Stimulated activated naive CD8-positive, alpha-beta T cell treated with anti-CD3 and anti-CD28 coated beads, Interleukin-15, amount 100 ng/mL, for 72 hours (primary cell): ENCODE data around the gene ARHGAP23.
"Not testable (repeated sequence)": the region's sequence is repeated elsewhere in the genome, so short reads cannot be mapped to it uniquely, and the experiment has no call there.

Experiments
- ATAC-seq: fragments of 150-1000 bp; cut with Tn5 transposase; 2 replicates; pipeline ENCODE4 v1.10.0; 2021; ENCODE audit warnings: mild to moderate bottlenecking, moderate library complexity
- DNase-seq, 2 donors: peaks; one replicate each; pipeline ENCODE4 v3.0.0; 2021 to 2022
- H3K27ac Mint-ChIP-seq, 2 donors: one replicate each; pipeline ENCODE4 v1.8.0; 2022; ENCODE audit warnings: mild to moderate bottlenecking in 2 of 2, mixed read lengths in 2 of 2, moderate library complexity in 2 of 2
- H3K27me3 Mint-ChIP-seq: one replicate; pipeline ENCODE4 v1.8.0; 2022; ENCODE audit warnings: mixed read lengths
- H3K4me1 Mint-ChIP-seq: one replicate; pipeline ENCODE4 v1.8.0; 2022; ENCODE audit warnings: mild to moderate bottlenecking, mixed read lengths
- H3K4me3 Mint-ChIP-seq, 2 donors: one replicate each; pipeline ENCODE4 v1.8.0; 2022; ENCODE audit warnings: mild to moderate bottlenecking in 2 of 2, mixed read lengths in 2 of 2, moderate library complexity in 1 of 2
- H3K9me3 Mint-ChIP-seq, 2 donors: one replicate each; pipeline ENCODE4 v1.8.0; 2022; ENCODE audit warnings: mixed read lengths in 2 of 2

ARHGAP23 gene

DNA sequence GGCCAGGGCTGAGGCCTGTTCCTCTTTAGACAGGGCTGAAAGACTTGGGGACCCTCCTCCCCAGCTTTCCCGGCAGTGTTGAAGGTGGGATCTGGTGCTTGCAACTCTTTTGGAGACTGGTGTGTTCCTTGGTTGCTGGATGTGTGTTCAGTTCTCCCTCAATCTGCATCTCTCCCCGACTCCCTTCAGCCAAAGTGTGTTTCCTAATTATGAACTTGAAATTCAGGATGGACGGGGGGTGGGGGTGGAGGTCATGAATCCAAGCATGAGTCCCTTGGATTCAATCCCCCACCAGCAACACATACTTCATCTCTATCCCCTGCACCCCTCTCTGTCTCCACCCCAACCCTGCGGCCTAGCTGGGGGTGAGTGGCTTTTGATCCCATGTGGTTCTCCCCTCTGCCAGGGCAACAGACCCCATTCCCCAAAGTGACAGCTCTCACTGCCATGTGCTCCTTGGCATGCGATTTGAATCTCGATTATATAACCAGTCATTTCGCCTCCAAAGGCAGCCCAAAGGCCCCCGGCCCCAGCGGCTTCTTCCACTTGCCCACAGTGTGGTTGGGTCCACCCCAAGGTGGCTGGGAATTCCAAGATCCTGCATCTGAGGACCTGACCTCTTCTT, 1.3 kb downstream of the ARHGAP23 start:
- H3K4me3 Mint-ChIP-seq, result peak overlapping the region; percentile 49 to 59
- peaks cover 30% of the 10 kb centered on the region for H3K4me1 Mint-ChIP-seq
- no peak for ATAC-seq
- DNase-seq, result no peak
- peak overlapping the region in 1 of 2 donors; percentile 22 for H3K27ac Mint-ChIP-seq
- H3K27me3 Mint-ChIP-seq, result peaks cover 52% of the 10 kb centered on the region
- H3K9me3 Mint-ChIP-seq, result no peaks in the 10 kb centered on the region

DNA sequence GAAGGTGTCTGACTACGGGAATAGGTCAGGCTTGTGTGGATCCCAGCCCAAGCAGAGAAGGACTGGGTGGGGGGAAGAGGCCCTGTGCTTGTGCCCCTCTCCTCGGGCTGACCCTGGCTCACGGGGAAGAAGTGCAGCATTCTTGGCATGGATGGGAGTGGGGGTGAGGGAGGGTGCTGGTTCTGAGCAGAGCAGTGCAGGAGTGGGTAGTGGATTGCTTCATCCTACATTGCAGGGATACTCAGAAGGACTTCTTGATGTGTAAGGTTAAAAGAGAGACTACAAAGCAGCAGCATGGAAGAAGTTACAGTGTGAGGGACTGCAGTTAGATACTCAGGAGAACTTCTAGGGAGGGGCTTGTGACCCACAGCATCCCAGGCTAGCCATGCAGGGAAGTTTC, 2.1 kb downstream of the ARHGAP23 start:
- Mint-ChIP-seq H3K9me3 (no peaks in the 10 kb centered on the region), H3K4me3 (no peak overlapping the region), H3K27ac (no peak overlapping the region), H3K27me3 (peaks cover 45% of the 10 kb centered on the region), H3K4me1 (peaks cover 24% of the 10 kb centered on the region)
- ATAC-seq, result no peak
- DNase-seq, result no peak

DNA sequence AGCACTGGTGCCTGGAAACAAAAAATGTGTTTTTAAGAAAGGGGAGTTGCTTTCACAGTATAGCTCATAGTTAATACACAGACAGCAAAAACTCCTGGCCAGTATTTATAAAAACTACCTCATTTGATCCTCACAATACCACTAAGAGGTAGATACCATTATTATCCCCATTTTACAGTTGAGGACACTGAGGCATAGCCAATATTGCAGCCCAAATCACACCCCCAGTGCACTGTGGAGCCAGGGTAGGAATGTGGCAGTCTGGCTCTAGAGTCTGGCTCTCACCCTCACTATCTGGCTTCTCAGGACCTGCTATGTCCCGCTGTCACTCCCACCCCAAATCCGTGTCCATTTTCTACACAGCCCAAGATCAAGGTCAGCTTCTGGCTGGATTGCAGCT, 2.6 kb downstream of the ARHGAP23 start:
- no peak overlapping the region for H3K4me3 Mint-ChIP-seq
- H3K4me1 Mint-ChIP-seq, result peaks cover 20% of the 10 kb centered on the region
- ATAC-seq (no peak), DNase-seq (no peak)
- no peak overlapping the region for H3K27ac Mint-ChIP-seq
- peaks cover 40% of the 10 kb centered on the region for H3K27me3 Mint-ChIP-seq
- H3K9me3 Mint-ChIP-seq, result no peaks in the 10 kb centered on the region

DNA sequence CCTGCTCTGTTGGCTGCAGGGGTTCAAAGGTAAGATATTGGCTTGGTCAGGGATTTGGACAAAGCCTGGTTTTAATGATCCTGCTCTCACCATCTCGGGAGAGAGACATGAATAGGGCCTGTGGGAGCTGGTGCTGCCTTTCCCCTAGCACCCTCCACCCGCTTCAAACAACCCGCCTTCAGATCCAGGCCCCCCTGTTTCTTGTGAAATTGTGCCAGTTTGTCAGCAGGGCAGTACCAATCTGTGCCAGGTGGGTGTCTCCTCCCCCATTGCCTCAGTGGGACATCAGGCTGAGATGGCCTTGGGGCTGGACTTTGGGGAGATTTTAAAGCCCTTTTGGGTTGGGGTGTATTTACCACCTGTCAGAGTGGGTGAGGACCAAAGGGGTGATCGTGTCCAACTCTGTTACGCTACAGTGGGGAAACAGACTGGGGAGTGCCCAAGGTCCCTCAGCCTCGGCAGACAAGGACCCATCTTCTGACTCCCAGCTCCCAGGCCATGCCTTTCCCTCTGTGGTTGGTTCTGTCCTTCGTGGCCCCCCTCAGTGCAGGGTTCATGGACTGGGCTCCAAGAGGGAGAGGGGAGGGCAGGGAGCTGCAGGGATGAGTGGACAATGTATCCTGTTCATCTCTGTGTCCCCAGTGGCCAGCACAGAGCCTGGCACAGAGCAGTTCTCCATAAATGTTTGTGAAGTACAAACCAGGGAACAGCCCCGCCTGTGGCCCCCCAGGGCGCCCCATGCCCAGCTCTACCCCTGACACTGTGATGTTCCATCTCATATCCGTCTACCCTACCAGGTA, 3.3 kb downstream of the ARHGAP23 start:
- ATAC-seq (no peak), DNase-seq (no peak)
- Mint-ChIP-seq H3K9me3 (no peaks in the 10 kb centered on the region), H3K4me1 (peaks cover 20% of the 10 kb centered on the region), H3K27ac (no peak overlapping the region), H3K27me3 (peaks cover 37% of the 10 kb centered on the region), H3K4me3 (no peak overlapping the region)

DNA sequence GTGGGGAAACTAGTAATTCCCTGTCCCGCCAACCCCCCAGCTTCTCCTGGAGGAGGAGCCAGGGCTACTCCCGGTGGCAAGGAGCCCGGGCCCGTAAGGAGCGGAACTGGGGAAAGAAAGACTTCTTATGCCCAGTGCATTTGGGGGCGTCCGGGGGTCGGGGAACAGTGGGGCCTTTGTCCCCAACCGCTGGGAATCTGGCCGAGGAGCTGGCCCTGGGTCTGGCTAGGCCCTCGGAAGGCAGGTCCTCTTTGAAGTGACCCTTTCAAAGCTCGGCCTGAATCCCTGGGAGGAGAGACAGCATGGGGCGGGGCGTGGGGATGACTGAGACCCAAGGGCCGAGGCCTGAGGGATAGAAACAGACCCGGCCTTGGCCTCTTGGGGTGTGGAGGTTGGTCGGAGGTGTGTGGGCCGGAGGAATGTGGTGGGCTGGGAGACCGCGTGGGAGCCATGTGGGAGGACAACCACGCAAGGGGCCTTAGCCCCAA, 6.0 kb downstream of the ARHGAP23 start:
- ATAC-seq, result no peak
- DNase-seq, result no peak
- no peaks in the 10 kb centered on the region for H3K9me3 Mint-ChIP-seq
- peaks cover 21% of the 10 kb centered on the region for H3K27me3 Mint-ChIP-seq
- no peak overlapping the region for H3K4me3 Mint-ChIP-seq
- no peak overlapping the region for H3K27ac Mint-ChIP-seq
- H3K4me1 Mint-ChIP-seq, result peaks cover 7% of the 10 kb centered on the region

DNA sequence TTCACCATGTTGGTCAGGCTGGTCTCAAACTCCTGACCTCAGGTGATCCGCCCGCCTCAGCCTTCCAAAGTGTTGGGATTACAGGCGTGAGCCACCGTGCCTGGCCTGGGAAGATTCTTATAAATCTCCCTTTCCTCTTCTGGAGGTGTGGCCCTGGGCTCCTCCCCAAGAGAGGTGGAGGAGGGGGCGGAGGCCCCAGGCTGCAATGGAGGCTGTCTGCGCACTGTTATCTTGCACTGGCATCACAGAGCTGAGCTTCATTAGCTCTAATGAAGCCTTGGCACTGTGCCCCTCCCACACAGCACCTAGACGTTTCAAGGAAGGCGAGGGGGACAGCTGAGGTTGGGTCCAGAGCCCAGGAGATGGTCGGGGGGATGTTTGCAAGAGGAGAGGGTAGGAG, 7.5 kb downstream of the ARHGAP23 start:
- peaks cover 6% of the 10 kb centered on the region for H3K27me3 Mint-ChIP-seq
- DNase-seq, result no peak
- no peak overlapping the region for H3K4me3 Mint-ChIP-seq
- no peaks in the 10 kb centered on the region for H3K9me3 Mint-ChIP-seq
- no peak for ATAC-seq
- no peaks in the 10 kb centered on the region for H3K4me1 Mint-ChIP-seq
- no peak overlapping the region for H3K27ac Mint-ChIP-seq

DNA sequence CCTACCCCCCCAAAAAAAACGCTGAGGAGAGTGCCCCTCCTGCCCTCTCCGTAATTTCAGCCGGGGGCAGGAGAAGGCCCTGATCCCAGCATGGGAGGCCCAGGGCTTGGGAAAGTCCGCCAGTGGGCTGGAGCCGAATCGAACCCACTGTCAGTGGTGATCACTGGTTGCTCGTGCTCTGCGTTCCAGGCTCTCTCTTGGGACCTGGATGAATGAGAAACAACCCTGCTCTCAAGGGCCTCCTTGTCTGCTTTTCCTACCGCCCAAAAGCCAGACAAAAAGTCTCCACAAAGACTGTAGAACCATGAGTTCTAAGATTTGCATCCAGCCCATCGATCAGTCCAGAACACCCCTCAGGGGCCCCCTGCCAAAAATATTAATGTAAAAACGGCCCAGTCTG, 8.1 kb downstream of the ARHGAP23 start:
- DNase-seq, result no peak
- no peaks in the 10 kb centered on the region for H3K9me3 Mint-ChIP-seq
- H3K27ac Mint-ChIP-seq, result no peak overlapping the region
- no peak for ATAC-seq
- peaks cover under 1% of the 10 kb centered on the region for H3K27me3 Mint-ChIP-seq
- H3K4me1 Mint-ChIP-seq, result no peaks in the 10 kb centered on the region
- no peak overlapping the region for H3K4me3 Mint-ChIP-seq

DNA sequence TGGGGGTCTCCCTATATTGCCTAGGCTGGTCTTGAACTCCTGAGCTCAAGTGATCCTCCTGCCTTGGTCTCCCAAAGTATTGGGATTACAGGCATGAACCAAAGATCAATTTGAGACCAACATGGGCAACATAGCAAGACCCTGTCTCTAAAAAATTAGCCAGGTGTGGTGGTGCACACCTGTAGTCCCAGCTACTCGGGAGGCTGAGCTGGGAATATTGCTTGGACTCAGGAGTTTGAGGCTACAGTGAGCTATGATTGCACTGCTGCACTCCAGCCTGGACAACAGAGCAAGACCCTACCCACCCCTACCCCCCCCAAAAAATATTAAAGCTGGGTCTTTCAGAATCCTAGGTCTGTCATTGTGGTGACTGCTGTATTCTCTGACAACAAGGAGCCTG, 9.0 kb downstream of the ARHGAP23 start:
- H3K27ac Mint-ChIP-seq, H3K4me1 Mint-ChIP-seq, H3K4me3 Mint-ChIP-seq, ATAC-seq, H3K9me3 Mint-ChIP-seq, H3K27me3 Mint-ChIP-seq, DNase-seq: not testable (repeated sequence)

DNA sequence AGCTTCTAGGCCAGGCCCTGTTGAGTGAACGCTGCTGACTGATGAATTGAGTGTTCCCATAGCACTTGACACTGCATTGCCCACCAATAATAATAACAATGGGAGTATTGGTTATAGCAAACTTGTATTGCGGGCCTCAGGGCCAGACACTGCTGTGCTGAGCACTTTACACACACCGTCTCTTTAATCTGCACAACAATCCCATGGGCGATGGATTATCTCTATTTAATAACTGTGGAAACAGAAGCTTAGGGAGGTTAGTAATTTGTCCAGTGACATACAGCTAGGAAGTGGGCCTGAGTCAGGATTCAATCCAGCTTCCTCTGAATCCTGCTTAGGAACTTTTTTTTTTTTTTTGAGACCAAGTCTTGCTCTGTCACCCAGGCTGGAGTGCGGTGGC, 11.2 kb downstream of the ARHGAP23 start:
- Mint-ChIP-seq H3K4me1 (peaks cover 13% of the 10 kb centered on the region), H3K4me3 (no peak overlapping the region)

DNA sequence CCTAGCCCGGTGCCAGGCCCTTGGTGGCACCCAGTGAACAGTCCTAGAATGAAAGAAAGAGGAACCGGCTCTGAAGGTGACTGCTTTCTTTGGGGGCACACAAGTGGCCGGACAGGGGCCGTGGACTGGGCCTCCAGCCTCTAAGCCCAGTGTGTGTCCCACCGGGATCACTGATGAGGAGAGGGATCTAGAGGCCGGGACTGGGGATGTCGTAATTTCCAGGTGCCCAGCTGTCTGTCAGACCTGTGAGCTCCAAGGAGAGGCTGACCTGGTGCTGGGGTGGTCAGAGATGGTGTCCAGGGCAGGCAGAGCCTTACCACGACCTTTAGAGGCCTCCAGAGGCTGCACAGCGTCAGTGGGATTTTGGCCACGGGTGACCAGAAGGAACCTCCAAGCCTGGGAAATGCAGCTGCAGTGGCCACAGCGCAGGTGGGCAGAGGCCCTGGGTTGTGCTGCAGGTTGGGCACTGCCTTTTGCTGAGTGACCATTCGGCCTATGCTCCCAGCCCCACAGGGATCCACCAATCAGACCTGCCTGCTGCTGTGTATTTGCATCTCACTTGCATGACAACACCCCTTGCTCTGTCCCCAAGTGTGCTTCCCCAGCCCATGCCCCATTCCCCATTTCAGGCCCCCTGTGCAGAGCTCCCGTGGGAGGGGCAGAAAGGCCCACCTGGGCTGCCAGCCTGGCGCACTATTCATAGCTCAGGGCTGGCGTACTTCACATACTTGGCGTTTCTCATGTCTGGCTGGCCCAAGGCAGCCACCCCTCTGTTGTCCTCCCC, 12.5 kb downstream of the ARHGAP23 start:
- H3K27ac Mint-ChIP-seq, result no peak overlapping the region
- peaks cover 13% of the 10 kb centered on the region for H3K4me1 Mint-ChIP-seq
- H3K4me3 Mint-ChIP-seq, result no peak overlapping the region
- ATAC-seq (no peak), DNase-seq (no peak)
- peaks cover 8% of the 10 kb centered on the region for H3K27me3 Mint-ChIP-seq
- H3K9me3 Mint-ChIP-seq, result no peaks in the 10 kb centered on the region

More for the DNA sequence above, 11.2 kb downstream of the ARHGAP23 start:
- Mint-ChIP-seq H3K9me3 (no peaks in the 10 kb centered on the region), H3K27me3 (peaks cover 8% of the 10 kb centered on the region), H3K27ac (peak overlapping the region in 1 of 2 donors; percentile 1)
- DNase-seq (no peak), ATAC-seq (no peak)

DNA sequence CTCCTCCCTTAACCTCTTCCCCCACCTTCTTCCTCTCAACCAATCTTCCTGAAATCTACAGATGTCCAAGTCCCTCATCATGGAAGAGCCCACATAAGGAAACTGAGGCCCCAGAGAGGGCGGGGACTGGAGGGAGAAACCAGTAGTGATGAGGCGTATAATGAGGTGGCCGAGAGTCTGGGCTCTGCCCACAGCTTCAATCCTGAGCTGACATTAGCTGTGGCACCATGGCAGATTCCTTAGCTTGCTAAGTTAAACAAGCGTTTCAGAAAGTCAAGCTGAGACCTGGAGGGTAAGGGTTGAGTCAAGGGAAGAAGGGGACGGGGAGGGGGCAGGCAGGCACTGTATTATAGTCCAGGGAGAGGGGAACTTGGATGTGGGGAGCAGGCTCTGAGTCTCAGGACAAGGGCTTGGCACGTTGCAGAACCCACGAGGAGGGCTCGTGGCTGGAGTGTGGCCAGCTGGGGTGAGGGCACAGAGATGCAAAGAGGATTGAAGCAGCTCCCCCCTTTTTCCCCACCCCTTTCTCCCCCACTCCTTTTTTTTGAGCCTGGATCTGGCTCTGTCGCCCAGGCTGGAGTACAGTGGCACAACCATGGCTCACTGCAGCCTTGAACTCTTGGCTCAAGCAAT, 13.3 kb downstream of the ARHGAP23 start:
- H3K4me1 Mint-ChIP-seq, result peaks cover 13% of the 10 kb centered on the region
- H3K9me3 Mint-ChIP-seq, result no peaks in the 10 kb centered on the region
- H3K27ac Mint-ChIP-seq, result no peak overlapping the region
- DNase-seq (no peak), ATAC-seq (no peak)
- peaks cover 8% of the 10 kb centered on the region for H3K27me3 Mint-ChIP-seq
- no peak overlapping the region for H3K4me3 Mint-ChIP-seq

DNA sequence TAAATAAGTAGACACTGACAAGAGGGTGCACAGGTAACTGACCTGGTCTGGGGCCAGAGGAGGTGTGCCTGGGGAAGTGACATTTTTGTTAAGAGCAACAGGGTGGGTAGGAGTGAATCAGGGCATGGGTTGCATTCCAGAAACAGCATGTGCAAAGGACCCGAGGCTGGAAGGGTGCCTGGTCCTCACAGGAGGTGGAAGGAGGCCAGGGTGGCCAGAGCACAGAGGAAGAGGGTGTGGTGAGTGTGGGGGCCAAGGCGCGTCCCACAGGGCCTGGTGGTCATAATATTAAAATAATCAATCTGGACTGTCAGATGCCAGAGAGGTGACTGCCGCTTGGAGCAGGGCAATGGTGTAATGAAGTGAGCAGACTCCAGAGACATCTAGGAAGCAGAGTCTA, 14.3 kb downstream of the ARHGAP23 start:
- Mint-ChIP-seq H3K4me3 (no peak overlapping the region), H3K27me3 (peaks cover 8% of the 10 kb centered on the region), H3K27ac (no peak overlapping the region), H3K4me1 (peaks cover 13% of the 10 kb centered on the region), H3K9me3 (no peaks in the 10 kb centered on the region)
- no peak for ATAC-seq
- no peak for DNase-seq

DNA sequence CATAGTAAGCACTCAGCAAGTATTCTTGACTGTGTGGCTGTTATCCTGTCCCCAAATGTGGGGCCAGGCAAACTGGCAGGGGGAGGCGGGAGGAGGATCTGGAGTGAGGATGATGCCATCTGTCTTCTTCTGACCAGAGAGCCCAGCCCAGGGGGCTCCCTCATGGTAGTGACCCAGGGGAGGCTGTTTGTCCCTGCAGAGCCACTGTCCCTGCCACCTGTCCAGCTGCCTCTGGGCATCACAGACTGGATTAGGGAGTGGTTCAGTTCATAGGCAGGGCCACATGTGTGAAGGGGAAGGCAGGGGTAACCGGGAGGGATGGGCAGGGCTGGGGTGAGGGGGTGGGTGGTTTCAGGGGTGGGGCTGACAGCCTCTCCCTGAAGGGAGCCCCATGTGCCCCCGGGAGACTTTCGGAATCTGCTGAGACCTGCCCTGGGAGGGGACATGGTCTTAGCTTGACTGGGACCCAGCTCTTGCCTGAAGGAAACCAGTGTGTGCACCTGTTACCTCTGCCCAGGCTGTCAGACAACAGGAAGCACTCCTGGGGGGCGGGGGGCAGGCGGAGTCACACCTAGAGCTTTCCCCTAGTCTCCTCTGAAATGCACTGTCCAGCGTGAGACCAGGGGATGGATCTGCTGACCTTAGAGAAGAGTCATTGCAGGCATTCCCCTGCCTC, 15.2 kb downstream of the ARHGAP23 start:
- peaks cover 13% of the 10 kb centered on the region for H3K4me1 Mint-ChIP-seq
- no peak overlapping the region for H3K27ac Mint-ChIP-seq
- H3K9me3 Mint-ChIP-seq, result no peaks in the 10 kb centered on the region
- no peak for DNase-seq
- peak; percentile 27 for ATAC-seq
- H3K27me3 Mint-ChIP-seq, result peaks cover 8% of the 10 kb centered on the region
- H3K4me3 Mint-ChIP-seq, result no peak overlapping the region

DNA sequence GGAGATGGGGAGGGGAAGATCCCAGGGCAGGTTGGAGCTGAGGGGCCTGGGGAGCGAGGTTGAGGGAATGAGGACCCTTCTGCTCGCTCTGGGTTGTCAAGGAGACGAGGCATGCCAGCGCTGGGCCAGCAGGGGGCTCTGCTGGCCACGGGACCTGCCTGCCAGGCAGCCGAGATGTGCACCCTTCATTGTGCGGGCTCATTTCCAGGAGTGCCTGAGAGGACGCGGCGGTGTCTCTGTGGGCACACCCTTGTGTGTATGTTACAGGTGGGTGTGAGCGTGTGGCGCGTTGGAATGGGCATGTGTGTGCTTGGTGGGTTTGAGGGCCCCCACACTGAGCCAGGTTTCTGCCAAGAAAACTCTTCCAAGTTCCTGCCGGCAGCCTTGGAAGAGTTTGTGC, 15.9 kb downstream of the ARHGAP23 start:
- Mint-ChIP-seq H3K27ac (no peak overlapping the region), H3K9me3 (no peaks in the 10 kb centered on the region), H3K4me3 (peak overlapping the region in 1 of 2 donors; percentile 20), H3K27me3 (peaks cover 8% of the 10 kb centered on the region), H3K4me1 (peaks cover 13% of the 10 kb centered on the region)
- DNase-seq (peak; percentile 51 to 61), ATAC-seq (peak; percentile 93)

DNA sequence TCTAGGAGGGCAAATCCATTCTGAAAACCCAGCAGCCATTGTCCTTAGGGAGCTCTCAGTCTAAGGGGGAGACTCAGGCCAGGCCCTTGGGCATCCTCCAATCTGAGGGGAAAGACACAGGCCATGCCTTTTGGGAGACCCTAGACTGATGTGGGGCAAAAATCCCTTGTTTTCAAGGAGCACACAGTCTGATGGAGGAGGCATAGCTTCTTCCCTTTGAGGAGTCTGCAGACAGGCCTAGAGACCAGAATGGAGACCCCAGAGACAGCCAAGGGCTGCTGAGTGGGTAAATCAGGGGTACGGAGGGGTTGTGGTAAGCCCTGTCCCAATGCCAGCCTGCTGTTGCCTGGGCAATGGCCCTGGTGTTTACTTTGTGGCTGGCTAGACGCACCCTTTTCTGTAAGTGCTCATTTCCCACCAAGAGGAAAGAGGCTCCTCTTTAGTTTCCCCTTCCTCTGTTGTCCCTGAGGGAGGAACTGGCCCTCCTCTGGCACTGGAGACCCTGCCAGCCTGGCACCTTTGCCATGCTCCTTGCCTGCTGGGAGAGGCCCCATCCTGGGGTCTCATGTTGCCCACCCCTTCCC, 19.3 kb downstream of the ARHGAP23 start:
- H3K9me3 Mint-ChIP-seq, result no peaks in the 10 kb centered on the region
- H3K4me3 Mint-ChIP-seq, result no peak overlapping the region
- peaks cover 22% of the 10 kb centered on the region for H3K27me3 Mint-ChIP-seq
- H3K4me1 Mint-ChIP-seq, result peaks cover 28% of the 10 kb centered on the region
- no peak overlapping the region for H3K27ac Mint-ChIP-seq
- ATAC-seq (no peak), DNase-seq (no peak)
